ENCODE data around the gene SNF8. TPM values are rescaled to one million over a fixed set of nuclear protein-coding genes. Genes with fewer than 3 reads are reported as not detected.

The SNF8 gene
- total and polyA plus RNA-seq, 7 donors: 69.7 to 188 (median 96.7) TPM

DNA sequence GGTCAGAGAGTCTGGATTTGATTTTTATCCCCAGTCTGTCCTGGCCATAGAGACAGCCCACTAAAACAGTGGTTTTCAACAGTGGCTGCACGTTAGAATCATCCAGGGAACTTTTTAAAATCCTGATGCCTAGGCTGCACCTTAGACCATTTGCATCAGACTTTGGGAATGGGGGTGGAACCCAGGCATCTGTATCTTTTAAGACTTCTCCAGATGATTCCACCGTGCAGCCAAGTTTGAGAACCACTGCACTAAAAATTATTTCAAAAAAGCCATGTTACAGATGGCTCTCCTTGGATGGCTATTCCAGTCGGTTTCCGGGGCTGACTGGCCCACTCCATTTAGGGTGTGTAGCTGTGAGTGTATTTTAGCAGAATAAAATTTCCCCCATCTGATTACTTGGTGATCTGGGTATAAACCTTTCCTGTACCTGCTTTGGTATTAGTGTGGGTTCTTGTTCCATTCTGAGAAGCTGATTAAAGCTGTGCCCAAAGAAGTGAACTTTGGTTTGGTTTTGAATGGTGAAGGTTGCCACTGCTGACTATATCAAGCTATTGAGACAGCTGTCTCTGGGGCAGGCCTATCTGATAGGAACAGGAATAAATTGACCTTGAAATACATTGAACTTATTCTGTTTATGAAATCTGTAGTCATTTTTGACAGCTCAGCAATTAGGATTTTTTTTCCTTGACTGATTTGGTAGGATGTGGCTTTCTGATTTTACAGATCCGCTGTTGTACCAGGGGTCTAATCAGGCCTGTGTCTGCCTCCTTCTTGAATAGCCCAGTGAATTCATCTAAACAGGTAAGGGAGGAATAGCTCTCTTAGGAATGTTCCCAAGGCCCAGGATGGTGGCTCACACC lies 50.8 kb downstream of the SNF8 start:
- intact Hi-C loops (cut with DNase I): no loop called here
- ATAC-seq: no peak

DNA sequence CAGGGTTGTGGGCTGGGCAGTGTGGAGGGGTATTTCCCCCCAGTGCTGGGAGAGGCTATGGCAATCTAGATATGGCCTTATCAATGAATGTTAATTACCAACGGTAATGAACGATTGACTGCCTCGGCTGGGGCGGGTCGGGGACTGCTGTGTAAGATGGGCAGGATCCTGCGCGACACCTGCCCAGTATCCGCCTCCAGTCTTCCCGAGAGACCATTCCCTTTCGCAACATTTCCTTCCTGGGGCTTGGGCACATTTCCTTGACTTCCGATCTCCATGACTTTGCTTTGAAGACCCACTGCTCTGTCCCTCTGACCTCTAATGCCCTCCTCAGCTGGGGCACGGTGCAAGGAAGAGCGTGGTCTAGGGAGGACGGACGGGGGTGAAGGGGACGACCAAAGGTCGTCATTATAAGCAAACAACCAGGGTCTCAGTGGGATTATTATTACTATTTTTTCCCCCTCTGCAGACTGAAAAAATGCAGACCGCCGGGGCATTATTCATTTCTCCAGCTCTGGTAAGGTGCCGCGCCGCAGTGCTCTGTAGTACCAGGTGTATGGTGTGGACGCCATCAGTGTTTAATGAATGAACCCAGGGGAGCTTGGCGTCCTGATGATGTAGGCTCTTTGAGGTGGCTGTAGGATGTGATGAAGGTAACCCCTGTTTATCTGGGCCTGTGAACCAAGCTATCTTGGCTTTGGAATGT lies 51.5 kb downstream of the SNF8 start:
- Histone ChIP-seq H3K36me3 (ENCODE audit: insufficient read depth in 1 of 2, low read depth in 1 of 2) (peaks cover 6 to 39% of the 10 kb centered on the region in 2 donors), H3K27ac (peak overlapping the region; percentile 90), H3K4me1 (peaks cover 8% of the 10 kb centered on the region), H3K27me3 (ENCODE audit: insufficient read depth in 3 of 3, low read length in 2 of 3) (no peaks in the 10 kb centered on the region), H3K4me3 (peak overlapping the region; percentile 82), H3K9me3 (no peaks in the 10 kb centered on the region)
- no peak for DNase-seq
- TF ChIP-seq, protein P1, sequence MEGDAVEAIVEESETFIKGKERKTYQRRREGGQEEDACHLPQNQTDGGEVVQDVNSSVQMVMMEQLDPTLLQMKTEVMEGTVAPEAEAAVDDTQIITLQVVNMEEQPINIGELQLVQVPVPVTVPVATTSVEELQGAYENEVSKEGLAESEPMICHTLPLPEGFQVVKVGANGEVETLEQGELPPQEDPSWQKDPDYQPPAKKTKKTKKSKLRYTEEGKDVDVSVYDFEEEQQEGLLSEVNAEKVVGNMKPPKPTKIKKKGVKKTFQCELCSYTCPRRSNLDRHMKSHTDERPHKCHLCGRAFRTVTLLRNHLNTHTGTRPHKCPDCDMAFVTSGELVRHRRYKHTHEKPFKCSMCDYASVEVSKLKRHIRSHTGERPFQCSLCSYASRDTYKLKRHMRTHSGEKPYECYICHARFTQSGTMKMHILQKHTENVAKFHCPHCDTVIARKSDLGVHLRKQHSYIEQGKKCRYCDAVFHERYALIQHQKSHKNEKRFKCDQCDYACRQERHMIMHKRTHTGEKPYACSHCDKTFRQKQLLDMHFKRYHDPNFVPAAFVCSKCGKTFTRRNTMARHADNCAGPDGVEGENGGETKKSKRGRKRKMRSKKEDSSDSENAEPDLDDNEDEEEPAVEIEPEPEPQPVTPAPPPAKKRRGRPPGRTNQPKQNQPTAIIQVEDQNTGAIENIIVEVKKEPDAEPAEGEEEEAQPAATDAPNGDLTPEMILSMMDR (IDR thresholded peaks at IDR 0.05): no peak
- intact Hi-C loops (cut with DNase I): no loop called here
- WGBS, 3 donors: 0 to 1% (median 1%) methylated on average over 24 of the region's 24 CpGs
- peak in 1 of 4 donors; percentile 1 for ATAC-seq

More for the DNA sequence above, 50.8 kb downstream of the SNF8 start:
- WGBS, 3 donors: 59 to 62% (median 59%) methylated on average over 5 of the region's 5 CpGs
- Histone ChIP-seq H3K4me3 (peak overlapping the region; percentile 82), H3K27ac (peak overlapping the region; percentile 90), H3K4me1 (peaks cover 8% of the 10 kb centered on the region), H3K9me3 (no peaks in the 10 kb centered on the region), H3K36me3 (ENCODE audit: insufficient read depth in 1 of 2, low read depth in 1 of 2) (peaks cover 6 to 44% of the 10 kb centered on the region in 2 donors), H3K27me3 (ENCODE audit: insufficient read depth in 3 of 3, low read length in 2 of 3) (no peaks in the 10 kb centered on the region)
- TF ChIP-seq, protein P1 (IDR thresholded peaks at IDR 0.05): no peak
- no peak for DNase-seq

DNA sequence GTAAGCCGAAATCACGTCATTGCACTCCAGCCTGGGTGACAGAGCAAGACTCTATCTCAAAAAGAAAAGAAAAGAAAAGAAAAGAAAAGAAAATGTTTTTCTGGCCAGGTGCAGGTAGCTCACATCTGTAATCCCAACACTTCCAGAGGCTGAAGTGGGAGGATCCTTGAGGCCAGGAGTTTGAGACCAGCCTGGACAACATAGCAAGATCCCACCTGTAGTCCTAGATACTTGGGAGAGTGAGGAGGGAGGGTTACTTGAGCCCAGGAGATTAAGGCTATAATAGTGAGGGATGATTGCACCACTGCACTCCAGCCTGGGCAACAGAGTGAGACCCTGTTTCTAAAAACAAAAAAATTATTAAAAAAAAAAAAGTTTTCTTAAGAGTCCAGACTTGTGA lies 54.6 kb downstream of the SNF8 start:
- Histone ChIP-seq H3K27ac (no peak overlapping the region), H3K36me3 (ENCODE audit: insufficient read depth in 1 of 2, low read depth in 1 of 2) (peaks cover 2 to 11% of the 10 kb centered on the region in 2 donors), H3K27me3 (ENCODE audit: insufficient read depth in 3 of 3, low read length in 2 of 3) (no peaks in the 10 kb centered on the region), H3K9me3 (no peaks in the 10 kb centered on the region), H3K4me3 (no peak overlapping the region), H3K4me1 (peaks cover 8% of the 10 kb centered on the region)
- TF ChIP-seq, protein P1 (IDR thresholded peaks at IDR 0.05): no peak
- intact Hi-C loops (cut with DNase I): no loop called here
- ATAC-seq (no peak), DNase-seq (no peak)
- WGBS, 3 donors: 88 to 97% (median 91%) methylated on average over 2 of the region's 2 CpGs

DNA sequence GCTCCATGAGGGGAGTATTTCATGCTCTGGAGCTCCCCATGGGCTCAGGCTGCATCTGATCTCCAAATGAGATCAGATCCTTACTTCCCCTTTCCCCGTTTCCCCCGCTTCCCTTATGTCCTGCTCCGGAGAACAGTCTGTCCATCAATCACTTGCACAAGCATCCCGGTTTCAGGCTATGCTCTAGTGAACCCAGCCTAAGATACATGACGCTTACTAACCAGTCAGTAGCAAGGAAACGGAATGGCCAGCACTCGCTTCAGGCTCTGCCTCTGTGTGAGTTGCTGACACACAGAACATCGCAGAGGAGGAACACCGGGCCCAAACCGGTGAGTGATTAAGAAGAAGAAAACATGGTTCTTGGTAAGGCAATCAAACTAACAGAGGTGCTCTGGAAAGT lies 61.5 kb downstream of the SNF8 start:
- no peak overlapping the region for H3K27ac ChIP-seq
- H3K4me1 ChIP-seq: peaks cover 5% of the 10 kb centered on the region
- H3K9me3 ChIP-seq: no peaks in the 10 kb centered on the region
- no peak for ATAC-seq
- H3K36me3 ChIP-seq (ENCODE audit: insufficient read depth in 1 of 2, low read depth in 1 of 2): no peaks in the 10 kb centered on the region
- TF ChIP-seq, protein P1 (IDR thresholded peaks at IDR 0.05): no peak
- no peak overlapping the region for H3K4me3 ChIP-seq
- WGBS, 3 donors: 49 to 51% (median 49%) methylated on average over 10 of the region's 10 CpGs
- no peak for DNase-seq
- no peaks in the 10 kb centered on the region for H3K27me3 ChIP-seq (ENCODE audit: insufficient read depth in 3 of 3, low read length in 2 of 3)
- intact Hi-C loops (cut with DNase I): loop anchor here in 1 of 2 donors (5.0 kb wide), 1 partner anchor 206 kb away; no protein-coding TSS in a partner anchor

Data from psoas muscle (tissue), 8 donors.